Measurements from ENCODE around the gene GOLIM4. TPM values are rescaled to one million over a fixed set of nuclear protein-coding genes. Genes with fewer than 3 reads are reported as not detected.

GOLIM4 gene
- total RNA-seq, 1 experiment from 2014 or later: 30.0 TPM

- no peak for TF ChIP-seq E2F5 (CRISPR knock-in tag; IDR thresholded peaks at IDR 0.05)
- no peak for TF ChIP-seq PRRX2 (CRISPR knock-in tag; IDR thresholded peaks at IDR 0.05)
- TF ChIP-seq, protein P1, sequence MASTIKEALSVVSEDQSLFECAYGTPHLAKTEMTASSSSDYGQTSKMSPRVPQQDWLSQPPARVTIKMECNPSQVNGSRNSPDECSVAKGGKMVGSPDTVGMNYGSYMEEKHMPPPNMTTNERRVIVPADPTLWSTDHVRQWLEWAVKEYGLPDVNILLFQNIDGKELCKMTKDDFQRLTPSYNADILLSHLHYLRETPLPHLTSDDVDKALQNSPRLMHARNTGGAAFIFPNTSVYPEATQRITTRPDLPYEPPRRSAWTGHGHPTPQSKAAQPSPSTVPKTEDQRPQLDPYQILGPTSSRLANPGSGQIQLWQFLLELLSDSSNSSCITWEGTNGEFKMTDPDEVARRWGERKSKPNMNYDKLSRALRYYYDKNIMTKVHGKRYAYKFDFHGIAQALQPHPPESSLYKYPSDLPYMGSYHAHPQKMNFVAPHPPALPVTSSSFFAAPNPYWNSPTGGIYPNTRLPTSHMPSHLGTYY (CRISPR knock-in tag; IDR thresholded peaks at IDR 0.05): no peak
- no peak for TF ChIP-seq GRHL2 (CRISPR knock-in tag; IDR thresholded peaks at IDR 0.05; ENCODE audit: insufficient replicate concordance, severe bottlenecking)
- TF ChIP-seq CBFB (CRISPR knock-in tag; IDR thresholded peaks at IDR 0.05; ENCODE audit: low read depth): no peak
Measured at GRCh38 chr3:168116279-168116678, 20.6 kb upstream of the GOLIM4 start (continued).

DNA sequence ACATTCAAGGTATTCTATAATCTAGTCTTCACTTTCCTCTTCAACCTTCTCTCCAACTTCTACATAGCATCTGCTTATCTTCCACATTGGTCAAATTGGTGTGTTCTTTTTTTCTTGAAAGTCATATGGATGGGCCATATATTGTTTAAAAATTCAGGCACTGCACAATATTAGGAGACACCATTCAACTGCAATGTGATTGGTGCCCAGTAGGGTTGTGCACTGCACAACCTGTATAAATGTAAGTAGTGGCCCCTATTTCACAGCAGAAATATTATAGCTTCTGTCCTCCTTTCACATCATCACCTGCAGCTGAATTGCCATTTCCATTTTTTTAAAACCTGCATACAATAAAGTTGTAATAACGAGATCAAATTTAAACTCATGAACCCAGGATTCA is 18.1 kb upstream of the GOLIM4 start:
- DNase-seq (ENCODE audit: low spot score) (no peak), ATAC-seq (no peak)
- Mint-ChIP-seq H3K27ac (no peak overlapping the region), H3K36me3 (no peaks in the 10 kb centered on the region), H3K27me3 (ENCODE audit: low read depth) (no peaks in the 10 kb centered on the region), H3K4me1 (no peaks in the 10 kb centered on the region), H3K4me3 (no peak overlapping the region), H3K9me3 (no peaks in the 10 kb centered on the region)
- ChIA-PET POLR2A (no interaction called here), CTCF (no interaction called here)
- TF ChIP-seq ZNF263 (CRISPR knock-in tag; IDR thresholded peaks at IDR 0.05; ENCODE audit: low read depth) (no peak), ZNF232 (CRISPR knock-in tag; IDR thresholded peaks at IDR 0.05) (no peak), NR2C2 (CRISPR knock-in tag; IDR thresholded peaks at IDR 0.05) (no peak), JUN (CRISPR knock-in tag; IDR thresholded peaks at IDR 0.05) (no peak), ZBTB21 (CRISPR knock-in tag; IDR thresholded peaks at IDR 0.05; ENCODE audit: borderline replicate concordance) (no peak), ZNF532 (CRISPR knock-in tag; IDR thresholded peaks at IDR 0.05; ENCODE audit: borderline replicate concordance) (no peak), TCF7 (CRISPR knock-in tag; IDR thresholded peaks at IDR 0.05; ENCODE audit: low read depth) (no peak), NFE2L1 (CRISPR knock-in tag; IDR thresholded peaks at IDR 0.05) (no peak)
- TF ChIP-seq, protein P2, sequence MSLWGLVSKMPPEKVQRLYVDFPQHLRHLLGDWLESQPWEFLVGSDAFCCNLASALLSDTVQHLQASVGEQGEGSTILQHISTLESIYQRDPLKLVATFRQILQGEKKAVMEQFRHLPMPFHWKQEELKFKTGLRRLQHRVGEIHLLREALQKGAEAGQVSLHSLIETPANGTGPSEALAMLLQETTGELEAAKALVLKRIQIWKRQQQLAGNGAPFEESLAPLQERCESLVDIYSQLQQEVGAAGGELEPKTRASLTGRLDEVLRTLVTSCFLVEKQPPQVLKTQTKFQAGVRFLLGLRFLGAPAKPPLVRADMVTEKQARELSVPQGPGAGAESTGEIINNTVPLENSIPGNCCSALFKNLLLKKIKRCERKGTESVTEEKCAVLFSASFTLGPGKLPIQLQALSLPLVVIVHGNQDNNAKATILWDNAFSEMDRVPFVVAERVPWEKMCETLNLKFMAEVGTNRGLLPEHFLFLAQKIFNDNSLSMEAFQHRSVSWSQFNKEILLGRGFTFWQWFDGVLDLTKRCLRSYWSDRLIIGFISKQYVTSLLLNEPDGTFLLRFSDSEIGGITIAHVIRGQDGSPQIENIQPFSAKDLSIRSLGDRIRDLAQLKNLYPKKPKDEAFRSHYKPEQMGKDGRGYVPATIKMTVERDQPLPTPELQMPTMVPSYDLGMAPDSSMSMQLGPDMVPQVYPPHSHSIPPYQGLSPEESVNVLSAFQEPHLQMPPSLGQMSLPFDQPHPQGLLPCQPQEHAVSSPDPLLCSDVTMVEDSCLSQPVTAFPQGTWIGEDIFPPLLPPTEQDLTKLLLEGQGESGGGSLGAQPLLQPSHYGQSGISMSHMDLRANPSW (CRISPR knock-in tag; conservative IDR thresholded peaks at IDR 0.05; ENCODE audit: low read depth): no peak
- TF ChIP-seq, protein P3, sequence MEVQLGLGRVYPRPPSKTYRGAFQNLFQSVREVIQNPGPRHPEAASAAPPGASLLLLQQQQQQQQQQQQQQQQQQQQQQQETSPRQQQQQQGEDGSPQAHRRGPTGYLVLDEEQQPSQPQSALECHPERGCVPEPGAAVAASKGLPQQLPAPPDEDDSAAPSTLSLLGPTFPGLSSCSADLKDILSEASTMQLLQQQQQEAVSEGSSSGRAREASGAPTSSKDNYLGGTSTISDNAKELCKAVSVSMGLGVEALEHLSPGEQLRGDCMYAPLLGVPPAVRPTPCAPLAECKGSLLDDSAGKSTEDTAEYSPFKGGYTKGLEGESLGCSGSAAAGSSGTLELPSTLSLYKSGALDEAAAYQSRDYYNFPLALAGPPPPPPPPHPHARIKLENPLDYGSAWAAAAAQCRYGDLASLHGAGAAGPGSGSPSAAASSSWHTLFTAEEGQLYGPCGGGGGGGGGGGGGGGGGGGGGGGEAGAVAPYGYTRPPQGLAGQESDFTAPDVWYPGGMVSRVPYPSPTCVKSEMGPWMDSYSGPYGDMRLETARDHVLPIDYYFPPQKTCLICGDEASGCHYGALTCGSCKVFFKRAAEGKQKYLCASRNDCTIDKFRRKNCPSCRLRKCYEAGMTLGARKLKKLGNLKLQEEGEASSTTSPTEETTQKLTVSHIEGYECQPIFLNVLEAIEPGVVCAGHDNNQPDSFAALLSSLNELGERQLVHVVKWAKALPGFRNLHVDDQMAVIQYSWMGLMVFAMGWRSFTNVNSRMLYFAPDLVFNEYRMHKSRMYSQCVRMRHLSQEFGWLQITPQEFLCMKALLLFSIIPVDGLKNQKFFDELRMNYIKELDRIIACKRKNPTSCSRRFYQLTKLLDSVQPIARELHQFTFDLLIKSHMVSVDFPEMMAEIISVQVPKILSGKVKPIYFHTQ (CRISPR knock-in tag; IDR thresholded peaks at IDR 0.05): no peak
- TF ChIP-seq, protein P4, sequence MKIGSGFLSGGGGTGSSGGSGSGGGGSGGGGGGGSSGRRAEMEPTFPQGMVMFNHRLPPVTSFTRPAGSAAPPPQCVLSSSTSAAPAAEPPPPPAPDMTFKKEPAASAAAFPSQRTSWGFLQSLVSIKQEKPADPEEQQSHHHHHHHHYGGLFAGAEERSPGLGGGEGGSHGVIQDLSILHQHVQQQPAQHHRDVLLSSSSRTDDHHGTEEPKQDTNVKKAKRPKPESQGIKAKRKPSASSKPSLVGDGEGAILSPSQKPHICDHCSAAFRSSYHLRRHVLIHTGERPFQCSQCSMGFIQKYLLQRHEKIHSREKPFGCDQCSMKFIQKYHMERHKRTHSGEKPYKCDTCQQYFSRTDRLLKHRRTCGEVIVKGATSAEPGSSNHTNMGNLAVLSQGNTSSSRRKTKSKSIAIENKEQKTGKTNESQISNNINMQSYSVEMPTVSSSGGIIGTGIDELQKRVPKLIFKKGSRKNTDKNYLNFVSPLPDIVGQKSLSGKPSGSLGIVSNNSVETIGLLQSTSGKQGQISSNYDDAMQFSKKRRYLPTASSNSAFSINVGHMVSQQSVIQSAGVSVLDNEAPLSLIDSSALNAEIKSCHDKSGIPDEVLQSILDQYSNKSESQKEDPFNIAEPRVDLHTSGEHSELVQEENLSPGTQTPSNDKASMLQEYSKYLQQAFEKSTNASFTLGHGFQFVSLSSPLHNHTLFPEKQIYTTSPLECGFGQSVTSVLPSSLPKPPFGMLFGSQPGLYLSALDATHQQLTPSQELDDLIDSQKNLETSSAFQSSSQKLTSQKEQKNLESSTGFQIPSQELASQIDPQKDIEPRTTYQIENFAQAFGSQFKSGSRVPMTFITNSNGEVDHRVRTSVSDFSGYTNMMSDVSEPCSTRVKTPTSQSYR (CRISPR knock-in tag; IDR thresholded peaks at IDR 0.05): no peak
- TF ChIP-seq, protein P5, sequence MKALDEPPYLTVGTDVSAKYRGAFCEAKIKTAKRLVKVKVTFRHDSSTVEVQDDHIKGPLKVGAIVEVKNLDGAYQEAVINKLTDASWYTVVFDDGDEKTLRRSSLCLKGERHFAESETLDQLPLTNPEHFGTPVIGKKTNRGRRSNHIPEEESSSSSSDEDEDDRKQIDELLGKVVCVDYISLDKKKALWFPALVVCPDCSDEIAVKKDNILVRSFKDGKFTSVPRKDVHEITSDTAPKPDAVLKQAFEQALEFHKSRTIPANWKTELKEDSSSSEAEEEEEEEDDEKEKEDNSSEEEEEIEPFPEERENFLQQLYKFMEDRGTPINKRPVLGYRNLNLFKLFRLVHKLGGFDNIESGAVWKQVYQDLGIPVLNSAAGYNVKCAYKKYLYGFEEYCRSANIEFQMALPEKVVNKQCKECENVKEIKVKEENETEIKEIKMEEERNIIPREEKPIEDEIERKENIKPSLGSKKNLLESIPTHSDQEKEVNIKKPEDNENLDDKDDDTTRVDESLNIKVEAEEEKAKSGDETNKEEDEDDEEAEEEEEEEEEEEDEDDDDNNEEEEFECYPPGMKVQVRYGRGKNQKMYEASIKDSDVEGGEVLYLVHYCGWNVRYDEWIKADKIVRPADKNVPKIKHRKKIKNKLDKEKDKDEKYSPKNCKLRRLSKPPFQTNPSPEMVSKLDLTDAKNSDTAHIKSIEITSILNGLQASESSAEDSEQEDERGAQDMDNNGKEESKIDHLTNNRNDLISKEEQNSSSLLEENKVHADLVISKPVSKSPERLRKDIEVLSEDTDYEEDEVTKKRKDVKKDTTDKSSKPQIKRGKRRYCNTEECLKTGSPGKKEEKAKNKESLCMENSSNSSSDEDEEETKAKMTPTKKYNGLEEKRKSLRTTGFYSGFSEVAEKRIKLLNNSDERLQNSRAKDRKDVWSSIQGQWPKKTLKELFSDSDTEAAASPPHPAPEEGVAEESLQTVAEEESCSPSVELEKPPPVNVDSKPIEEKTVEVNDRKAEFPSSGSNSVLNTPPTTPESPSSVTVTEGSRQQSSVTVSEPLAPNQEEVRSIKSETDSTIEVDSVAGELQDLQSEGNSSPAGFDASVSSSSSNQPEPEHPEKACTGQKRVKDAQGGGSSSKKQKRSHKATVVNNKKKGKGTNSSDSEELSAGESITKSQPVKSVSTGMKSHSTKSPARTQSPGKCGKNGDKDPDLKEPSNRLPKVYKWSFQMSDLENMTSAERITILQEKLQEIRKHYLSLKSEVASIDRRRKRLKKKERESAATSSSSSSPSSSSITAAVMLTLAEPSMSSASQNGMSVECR (CRISPR knock-in tag; IDR thresholded peaks at IDR 0.05; ENCODE audit: borderline replicate concordance): no peak

Measured in WTC11 (cell line).